ENCODE results near the gene C12orf42.

The C12orf42 gene

GRCh38 chr12:103456006-103456405, 39.8 kb downstream of the C12orf42 start:
- TF ChIP-seq FOXP2 (optimal IDR thresholded peaks at IDR 0.05; ENCODE audit: borderline replicate concordance, extremely low read depth, extremely low read length, insufficient read depth) = no peak
- TF ChIP-seq POLR2AphosphoS5 (IDR thresholded peaks at IDR 0.05; ENCODE audit: low read depth, low read length) = no peak
- TF ChIP-seq SIN3A (IDR thresholded peaks at IDR 0.05; ENCODE audit: borderline replicate concordance, insufficient read depth, low read length) = no peak
- no peak for TF ChIP-seq TAF1 (IDR thresholded peaks at IDR 0.05; ENCODE audit: borderline replicate concordance, insufficient read depth, low read length)
- no peak for TF ChIP-seq REST (IDR thresholded peaks at IDR 0.05; ENCODE audit: insufficient read depth in 1 of 2, low read depth in 2 of 2, low read length in 2 of 2)

- TF ChIP-seq TAF1 (IDR thresholded peaks at IDR 0.05; ENCODE audit: borderline replicate concordance, insufficient read depth, low read length) = no peak
- no peak for TF ChIP-seq POLR2AphosphoS5 (IDR thresholded peaks at IDR 0.05; ENCODE audit: low read depth, low read length)
- no peak for TF ChIP-seq SIN3A (IDR thresholded peaks at IDR 0.05; ENCODE audit: borderline replicate concordance, insufficient read depth, low read length)
- TF ChIP-seq REST (IDR thresholded peaks at IDR 0.05; ENCODE audit: insufficient read depth in 1 of 2, low read depth in 2 of 2, low read length in 2 of 2) = no peak
- no peak for TF ChIP-seq FOXP2 (optimal IDR thresholded peaks at IDR 0.05; ENCODE audit: borderline replicate concordance, extremely low read depth, extremely low read length, insufficient read depth)
Measured at GRCh38 chr12:103455020-103455763, 40.6 kb downstream of the C12orf42 start.

- TF ChIP-seq TAF1 (IDR thresholded peaks at IDR 0.05; ENCODE audit: borderline replicate concordance, insufficient read depth, low read length) (no peak), REST (IDR thresholded peaks at IDR 0.05; ENCODE audit: insufficient read depth in 1 of 2, low read depth in 2 of 2, low read length in 2 of 2) (no peak), POLR2AphosphoS5 (IDR thresholded peaks at IDR 0.05; ENCODE audit: low read depth, low read length) (no peak), FOXP2 (optimal IDR thresholded peaks at IDR 0.05; ENCODE audit: borderline replicate concordance, extremely low read depth, extremely low read length, insufficient read depth) (no peak), SIN3A (IDR thresholded peaks at IDR 0.05; ENCODE audit: borderline replicate concordance, insufficient read depth, low read length) (no peak)
Measured at GRCh38 chr12:103444983-103445382, 50.8 kb downstream of the C12orf42 start.

- TF ChIP-seq FOXP2 (optimal IDR thresholded peaks at IDR 0.05; ENCODE audit: borderline replicate concordance, extremely low read depth, extremely low read length, insufficient read depth) (no peak), TAF1 (IDR thresholded peaks at IDR 0.05; ENCODE audit: borderline replicate concordance, insufficient read depth, low read length) (no peak), SIN3A (IDR thresholded peaks at IDR 0.05; ENCODE audit: borderline replicate concordance, insufficient read depth, low read length) (no peak), POLR2AphosphoS5 (IDR thresholded peaks at IDR 0.05; ENCODE audit: low read depth, low read length) (no peak), REST (IDR thresholded peaks at IDR 0.05; ENCODE audit: insufficient read depth in 1 of 2, low read depth in 2 of 2, low read length in 2 of 2) (no peak)
Measured at GRCh38 chr12:103442822-103443221, 52.9 kb downstream of the C12orf42 start.
